H1 (cell line): Measurements from ENCODE around the gene GPR137. TPM values are rescaled to one million over a fixed set of nuclear protein-coding genes. Genes with fewer than 3 reads are reported as not detected.

ENCODE experiments used
- CTCF ChIA-PET: fragments of 300-600 bp; sonication (Branson Sonifier 250); formaldehyde crosslinking; loops from one replicate; lab custom pipeline; 2021; ENCODE audit not compliant: partially characterized antibody; lab: Charles Lee
- POLR2A ChIA-PET: fragments of 300-600 bp; sonication (Branson Sonifier 250); formaldehyde crosslinking; loops from one replicate; lab custom pipeline; 2021; ENCODE audit warnings: inconsistent platforms; ENCODE audit not compliant: partially characterized antibody; lab: Charles Lee
- DNase-seq, 2 experiments: peaks; one replicate each; pipeline versions ENCODE4 v3.0.0 to v3.0.0-alpha.2; 2010 to 2022; ENCODE audit warnings: low spot score in 2 of 2, low read depth in 1 of 2, mixed read lengths in 1 of 2
- FAIRE-seq: peaks from 2 replicates; lab custom pipeline; 2011; peaks lifted over from hg19 to GRCh38; lab: Jason Lieb, UNC
- H2AFZ ChIP-seq: 2 replicates; pipeline ENCODE4 v1.8.1; 2012; ENCODE audit warnings: low read length, inconsistent platforms
- H2AK5ac ChIP-seq: 2 replicates; pipeline ENCODE4 v1.6.1; 2013; ENCODE audit warnings: low read depth, low read length
- H2BK120ac ChIP-seq: replicated peaks from 2 replicates; pipeline ENCODE3; 2013; ENCODE audit warnings: low read depth, low read length, inconsistent platforms
- H2BK12ac ChIP-seq: 2 replicates; pipeline ENCODE4 v1.6.1; 2013; ENCODE audit warnings: low read depth, low read length
- H2BK15ac ChIP-seq: 2 replicates; pipeline ENCODE4 v1.6.1; 2013; ENCODE audit warnings: low read length
- H2BK20ac ChIP-seq: 2 replicates; pipeline ENCODE4 v1.6.1; 2013; ENCODE audit warnings: low read length
- H2BK5ac ChIP-seq: 2 replicates; pipeline ENCODE4 v1.6.1; 2013; ENCODE audit warnings: low read depth, low read length
- H3K14ac ChIP-seq: 2 replicates; pipeline ENCODE4 v1.6.1; 2013; ENCODE audit warnings: inconsistent platforms; ENCODE audit not compliant: insufficient read length
- H3K18ac ChIP-seq: 2 replicates; pipeline ENCODE4 v1.6.1; 2013; ENCODE audit warnings: low read length; ENCODE audit errors: extremely low read depth
- H3K23ac ChIP-seq: 2 replicates; pipeline ENCODE4 v1.6.1; 2013; ENCODE audit warnings: inconsistent platforms; ENCODE audit not compliant: insufficient read length
- H3K23me2 ChIP-seq: 2 replicates; pipeline ENCODE4 v1.6.1; 2013; ENCODE audit warnings: low read depth, low read length
- H3K27ac ChIP-seq: 2 replicates; pipeline ENCODE4 v1.6.1; 2011; ENCODE audit warnings: low read depth, low read length, inconsistent platforms
- H3K27me3 ChIP-seq, 4 experiments: replicated peaks in 1 of 4; 1 replicate in 1 of 4; 2 replicates in 3 of 4; pipeline versions ENCODE4 v1.6.1 to v1.8.1; 2011 to 2013; ENCODE audit warnings: low read length in 3 of 4, mild to moderate bottlenecking in 3 of 4, inconsistent platforms in 2 of 4, mixed read lengths in 2 of 4, moderate library complexity in 1 of 4; ENCODE audit not compliant: control insufficient read depth in 3 of 4, insufficient read depth in 3 of 4; ENCODE audit errors: extremely low read depth in 1 of 4
- H3K36me3 ChIP-seq, 4 experiments: 2 replicates each; pipeline versions ENCODE4 v1.6.1 to v1.8.1; 2011 to 2013; ENCODE audit warnings: mild to moderate bottlenecking in 4 of 4, low read length in 3 of 4, moderate library complexity in 2 of 4, control low read depth in 1 of 4, inconsistent platforms in 1 of 4; ENCODE audit not compliant: insufficient read depth in 4 of 4, control insufficient read depth in 2 of 4
- H3K4ac ChIP-seq: replicated peaks from 2 replicates; pipeline ENCODE3; 2013; ENCODE audit warnings: low read length, low read depth, mixed read lengths, inconsistent platforms; ENCODE audit not compliant: insufficient read length
- H3K4me1 ChIP-seq, 4 experiments: replicated peaks in 1 of 4; 1 replicate in 1 of 4; 2 replicates in 3 of 4; pipeline versions ENCODE4 v1.6.1 to v1.8.1; 2011 to 2013; ENCODE audit warnings: low read length in 3 of 4, inconsistent platforms in 2 of 4, mixed read lengths in 1 of 4; ENCODE audit not compliant: insufficient read depth in 4 of 4, control insufficient read depth in 3 of 4
- H3K4me2 ChIP-seq, 2 experiments: 2 replicates each; pipeline versions ENCODE4 v1.6.1 to v1.8.1; 2011 to 2013; ENCODE audit warnings: low read depth in 2 of 2, low read length in 2 of 2, control low read depth in 1 of 2, inconsistent platforms in 1 of 2, mild to moderate bottlenecking in 1 of 2; ENCODE audit not compliant: insufficient read depth in 1 of 2
- H3K4me3 ChIP-seq, 4 experiments: fragments of 200-600, 300-600 bp in 1 of 4; sonication (generic), shearing (Covaris generic), sonication (Bioruptor Twin) in 1 of 4; 2 replicates each; pipeline versions ENCODE4 v1.5.1 to v1.8.1; 2011 to 2016; ENCODE audit warnings: low read length in 4 of 4, low read depth in 3 of 4, control low read depth in 2 of 4, inconsistent platforms in 2 of 4, mild to moderate bottlenecking in 2 of 4, mixed read lengths in 1 of 4, moderate library complexity in 1 of 4; ENCODE audit not compliant: insufficient read depth in 2 of 4; ENCODE audit errors: extremely low read depth in 1 of 4
- H3K56ac ChIP-seq: replicated peaks from 2 replicates; pipeline ENCODE3; 2013; ENCODE audit warnings: low read depth, mild to moderate bottlenecking, mixed read lengths, low read length, inconsistent platforms; ENCODE audit not compliant: insufficient read length
- H3K79me1 ChIP-seq: 2 replicates; pipeline ENCODE4 v1.6.1; 2013; ENCODE audit warnings: low read depth, low read length, control low read depth
- H3K79me2 ChIP-seq, 2 experiments: 2 replicates each; pipeline versions ENCODE4 v1.6.1 to v1.8.1; 2012 to 2013; ENCODE audit warnings: low read length in 2 of 2, mild to moderate bottlenecking in 2 of 2, inconsistent platforms in 1 of 2; ENCODE audit not compliant: insufficient read depth in 2 of 2, control insufficient read depth in 1 of 2
- H3K9ac ChIP-seq, 4 experiments: replicated peaks in 1 of 4; 1 replicate in 1 of 4; 2 replicates in 3 of 4; pipeline versions ENCODE4 v1.6.1 to v1.8.1; 2011 to 2013; ENCODE audit warnings: low read depth in 3 of 4, low read length in 3 of 4, control low read depth in 2 of 4, mild to moderate bottlenecking in 2 of 4, moderate library complexity in 2 of 4, inconsistent platforms in 1 of 4; ENCODE audit errors: extremely low read depth in 1 of 4
- H3K9me3 ChIP-seq, 2 experiments: 2 replicates each; pipeline versions ENCODE4 v1.6.1 to v1.8.1; 2012 to 2013; ENCODE audit warnings: mild to moderate bottlenecking in 2 of 2, moderate library complexity in 2 of 2, control low read depth in 1 of 2, inconsistent platforms in 1 of 2, low read depth in 1 of 2, low read length in 1 of 2, mixed read lengths in 1 of 2; ENCODE audit not compliant: insufficient read depth in 2 of 2
- H4K20me1 ChIP-seq, 2 experiments: replicated peaks in 1 of 2; 2 replicates each; pipeline versions ENCODE3 to v1.8.1; 2011 to 2013; ENCODE audit warnings: inconsistent platforms in 2 of 2, low read length in 2 of 2, mild to moderate bottlenecking in 1 of 2; ENCODE audit not compliant: insufficient read depth in 2 of 2, control insufficient read depth in 1 of 2
- H4K5ac ChIP-seq: 2 replicates; pipeline ENCODE4 v1.6.1; 2013; ENCODE audit warnings: low read length, low read depth, mixed read lengths, inconsistent platforms; ENCODE audit not compliant: insufficient read length
- H4K8ac ChIP-seq: 2 replicates; pipeline ENCODE4 v1.8.0; 2013; ENCODE audit warnings: mild to moderate bottlenecking, moderate library complexity, low read length, inconsistent platforms; ENCODE audit not compliant: insufficient read depth; ENCODE audit errors: extremely low read depth
- H4K91ac ChIP-seq: replicated peaks from 2 replicates; pipeline ENCODE3; 2013; ENCODE audit warnings: low read length, mixed read lengths, inconsistent platforms; ENCODE audit not compliant: insufficient read length
- ATF2 ChIP-seq: IDR thresholded peaks from 2 replicates; pipeline ENCODE4 v1.6.1; 2012; ENCODE audit warnings: low read length, inconsistent platforms
- POLR2A ChIP-seq, 2 experiments: IDR thresholded peaks; 1 replicate in 1 of 2; 2 replicates in 1 of 2; pipeline ENCODE4 v1.6.1; 2011; ENCODE audit warnings: low read depth in 2 of 2, low read length in 2 of 2, mild to moderate bottlenecking in 2 of 2; ENCODE audit errors: control extremely low read depth in 1 of 2
- POU5F1 ChIP-seq: IDR thresholded peaks from 2 replicates; pipeline ENCODE4 v1.6.1; 2011; ENCODE audit warnings: low read depth, mild to moderate bottlenecking, low read length, moderate library complexity
- SAP30 ChIP-seq: fragments of 300-600 bp; sonication (generic); IDR thresholded peaks from 2 replicates; pipeline ENCODE4 v1.7.1; 2012; ENCODE audit warnings: low read length, moderate library complexity, mild to moderate bottlenecking, inconsistent platforms; ENCODE audit not compliant: insufficient read depth, insufficient replicate concordance
- SRF ChIP-seq: IDR thresholded peaks from 2 replicates; pipeline ENCODE4 v1.6.1; 2011; ENCODE audit warnings: mild to moderate bottlenecking, low read depth, low read length, moderate library complexity
- WGBS, 2 experiments: shearing (Covaris generic) in 1 of 2; methylation state at CpG; one replicate each; pipeline versions ENCODE4 v1.1.6 to v1.1.7; 2013 to 2015; ENCODE audit warnings: low lambda C conversion rate in 2 of 2, mixed read lengths in 2 of 2, inconsistent platforms in 1 of 2, low coverage in 1 of 2, missing lambda C conversion rate in 1 of 2; ENCODE audit not compliant: insufficient replicate concordance in 2 of 2, insufficient coverage in 1 of 2, insufficient read length in 1 of 2; ENCODE audit errors: extremely low coverage in 1 of 2, missing lambda C conversion rate in 1 of 2; 5-methylcytosine and 5-hydroxymethylcytosine counted together
- polyA plus RNA-seq, 7 experiments: library from polyadenylated mRNA; depleted of rRNA in 3 of 7; stranded (reverse) in 5 of 7; unstranded in 2 of 7; fragments of >200 nt in 5 of 7; fragments of 200-250 nt in 2 of 7; gene quantifications; 1 replicate in 5 of 7; 2 replicates in 1 of 7; 4 replicates in 1 of 7; pipeline versions ENCODE4 v1.2.1 to v1.2.3, GENCODE V29; 2011 to 2013; ENCODE audit warnings: missing spikeins in 2 of 7, mixed read lengths in 2 of 7
- total RNA-seq: library from RNA; stranded (reverse); fragmentation: NEBNext Ultra II Directional; extraction: Animal tissue kit (Norgen Biotek cat#: 25700); gene quantifications from 2 replicates; pipeline ENCODE4 v1.2.1, GENCODE V29; 2021

Gene GPR137
- total and polyA plus RNA-seq, 2 of the 8 experiments (the other 6 are each of a cell fraction or from before 2014, with no cell fraction given): 36.2 to 37.8 TPM

- no peak overlapping the region for H2AK5ac ChIP-seq
- H3K9ac ChIP-seq: no peak overlapping the region
- 0 out of 4 replicates have a peak, but pooled peaks cover 0 to 4% of the 10 kb centered on the region in 2 experiments for H3K79me2 ChIP-seq
- no peaks in the 10 kb centered on the region for H3K27me3 ChIP-seq
- H2AFZ ChIP-seq: no peak overlapping the region
- no peak overlapping the region for H3K4me2 ChIP-seq
- H4K91ac ChIP-seq: no peak overlapping the region
- peak overlapping the region; percentile 35; the same call in 1 of the 2 replicates for H2BK5ac ChIP-seq
- no peak overlapping the region for H3K14ac ChIP-seq
- no peaks in the 10 kb centered on the region for H3K9me3 ChIP-seq
- TF ChIP-seq SRF (no peak), POLR2A (IDR thresholded peaks at IDR 0.05; ENCODE audit: control extremely low read depth in 1 of 2, low read depth in 2 of 2, low read length in 2 of 2) (no peak), POU5F1 (no peak), SAP30 (no peak), ATF2 (no peak)
- ChIA-PET CTCF (interaction anchor here (0.6 to 13.7 kb wide), 7 partner anchors 12 to 90 kb away, joined by 3 to 168 read pairs (median 5); partner anchors contain the start of genes CATSPERZ, ESRRA and PLCB3), POLR2A (interaction anchor here (0.6 to 1.8 kb wide), 5 partner anchors 17 to 42 kb away, joined by 3 to 6 read pairs (median 3); partner anchors contain the start of genes PRDX5 and TRMT112)
- 0 out of 2 replicates have a peak, but pooled peaks cover 2% of the 10 kb centered on the region for H3K23me2 ChIP-seq
- no peak overlapping the region for H4K8ac ChIP-seq
- FAIRE-seq: no peak
- no peak overlapping the region for H3K4me3 ChIP-seq
- no peak overlapping the region for H2BK15ac ChIP-seq
- WGBS, 2 experiments: 80% methylated on average over 15 of the region's 15 CpGs; no CpG with 5 or more reads in 1 of the 2 experiments
- no peaks in the 10 kb centered on the region; a peak in 1 of 8 replicates for H3K36me3 ChIP-seq
- H3K4ac ChIP-seq: no peak overlapping the region
- H3K56ac ChIP-seq: no peak overlapping the region
- no peaks in the 10 kb centered on the region; the same call in 1 of the 2 replicates for H3K79me1 ChIP-seq
- no peak overlapping the region for H3K27ac ChIP-seq
- H4K5ac ChIP-seq: no peak overlapping the region
- no peak overlapping the region for H2BK120ac ChIP-seq
- no peak overlapping the region for H3K18ac ChIP-seq
- no peaks in the 10 kb centered on the region for H4K20me1 ChIP-seq
- H2BK12ac ChIP-seq: no peak overlapping the region
- no peak for DNase-seq
- no peak overlapping the region for H2BK20ac ChIP-seq
- H3K4me1 ChIP-seq: peaks cover 0 to 5% (median 2%) of the 10 kb centered on the region in 4 experiments; a peak in 1 of 7 replicates
- H3K23ac ChIP-seq: no peak overlapping the region
These were observed 10.4 kb upstream of the GPR137 start for GRCh38 chr11:64275031-64275800.
